NCI-H146 treated with DMSO at 0.1 percent for 48 hours (cell line): ENCODE measurements around the gene HOTAIR.

ENCODE experiments used
- DNase-seq: peaks from one replicate; lab custom pipeline; 2025; ENCODE audit not compliant: unreplicated experiment; lab: John Stamatoyannopoulos, UW

The HOTAIR gene

GRCh38 chr12:54000116-54001114 is 25.7 kb upstream of the HOTAIR start, which contains the start of gene HOXC9:
Gene HOXC9, plus strand, starts transcription at chr12:54000161. Its CDS starts 28 bp downstream, at chr12:54000189.
- no peak for DNase-seq

DNA sequence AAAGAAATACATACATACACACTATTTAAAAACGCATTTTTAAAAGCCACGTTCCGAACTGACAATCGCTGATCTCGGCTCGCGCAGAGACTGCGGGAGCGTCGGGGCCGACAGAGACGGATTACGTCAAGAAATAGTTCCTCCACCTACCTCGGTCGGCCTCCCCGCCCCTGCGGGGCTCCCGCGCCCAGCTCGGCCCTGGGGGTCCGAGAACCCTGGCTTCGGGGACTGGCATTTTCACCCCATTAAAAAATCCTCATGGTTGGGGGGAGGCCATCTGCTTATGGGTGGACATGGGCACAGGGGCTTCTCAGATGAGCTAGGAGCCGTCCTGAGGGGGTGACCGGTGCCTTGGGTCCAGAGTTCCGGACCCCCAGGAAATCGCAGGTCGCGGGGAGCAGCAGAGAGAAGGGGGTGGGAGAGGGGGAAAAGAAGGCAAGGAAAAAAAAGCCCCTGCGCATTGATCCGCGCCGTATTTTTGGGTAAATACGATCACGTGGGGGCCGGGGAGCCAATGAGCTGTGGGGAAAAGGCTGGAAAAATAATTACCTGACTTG is 24.9 kb upstream of the HOTAIR start:
- DNase-seq = no peak

GRCh38 chr12:53998900-53999236 is 24.1 kb upstream of the HOTAIR start:
- DNase-seq = no peak

DNA sequence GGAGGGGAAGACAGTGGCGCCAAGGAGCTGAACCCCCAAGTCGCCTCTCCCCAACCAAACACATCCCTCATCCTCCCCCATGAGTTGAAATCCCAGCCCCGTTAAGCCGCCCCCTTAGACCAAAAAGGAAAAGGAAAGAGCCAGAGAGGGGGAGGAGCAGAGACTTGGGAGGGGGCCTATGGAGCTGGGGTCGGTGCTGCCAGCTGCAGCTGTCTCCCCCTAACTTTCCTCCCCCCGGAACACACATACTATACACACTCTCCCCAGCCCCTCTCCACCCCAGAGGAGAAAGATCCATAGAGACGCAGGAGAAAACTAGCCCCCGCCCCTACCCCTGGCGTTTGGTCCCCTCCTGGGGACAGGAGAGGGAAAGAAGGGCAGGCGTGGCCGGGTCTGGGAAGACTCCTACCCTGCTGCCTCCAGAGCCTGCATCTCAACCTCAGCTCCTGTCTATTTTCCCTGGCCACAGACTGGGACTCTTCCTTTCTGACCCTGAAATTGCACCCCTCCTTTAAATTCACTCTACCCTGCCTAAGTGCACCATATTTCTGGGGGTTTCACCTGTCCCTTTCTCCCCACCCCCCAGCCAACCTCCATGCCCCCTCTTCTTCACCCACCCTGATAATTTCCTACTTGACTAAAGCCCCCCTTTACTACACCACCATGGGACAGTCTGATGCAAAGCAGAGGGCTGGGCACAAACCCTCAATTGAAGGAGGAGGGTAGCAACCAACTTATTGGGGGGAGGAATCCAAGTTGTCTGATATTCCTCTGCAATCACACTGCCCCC is 23.6 kb upstream of the HOTAIR start:
- no peak for DNase-seq

- DNase-seq = no peak
Measured at GRCh38 chr12:53997204-53998109, 22.7 kb upstream of the HOTAIR start.

GRCh38 chr12:53996240-53997203 is 21.8 kb upstream of the HOTAIR start:
- DNase-seq = no peak

DNA sequence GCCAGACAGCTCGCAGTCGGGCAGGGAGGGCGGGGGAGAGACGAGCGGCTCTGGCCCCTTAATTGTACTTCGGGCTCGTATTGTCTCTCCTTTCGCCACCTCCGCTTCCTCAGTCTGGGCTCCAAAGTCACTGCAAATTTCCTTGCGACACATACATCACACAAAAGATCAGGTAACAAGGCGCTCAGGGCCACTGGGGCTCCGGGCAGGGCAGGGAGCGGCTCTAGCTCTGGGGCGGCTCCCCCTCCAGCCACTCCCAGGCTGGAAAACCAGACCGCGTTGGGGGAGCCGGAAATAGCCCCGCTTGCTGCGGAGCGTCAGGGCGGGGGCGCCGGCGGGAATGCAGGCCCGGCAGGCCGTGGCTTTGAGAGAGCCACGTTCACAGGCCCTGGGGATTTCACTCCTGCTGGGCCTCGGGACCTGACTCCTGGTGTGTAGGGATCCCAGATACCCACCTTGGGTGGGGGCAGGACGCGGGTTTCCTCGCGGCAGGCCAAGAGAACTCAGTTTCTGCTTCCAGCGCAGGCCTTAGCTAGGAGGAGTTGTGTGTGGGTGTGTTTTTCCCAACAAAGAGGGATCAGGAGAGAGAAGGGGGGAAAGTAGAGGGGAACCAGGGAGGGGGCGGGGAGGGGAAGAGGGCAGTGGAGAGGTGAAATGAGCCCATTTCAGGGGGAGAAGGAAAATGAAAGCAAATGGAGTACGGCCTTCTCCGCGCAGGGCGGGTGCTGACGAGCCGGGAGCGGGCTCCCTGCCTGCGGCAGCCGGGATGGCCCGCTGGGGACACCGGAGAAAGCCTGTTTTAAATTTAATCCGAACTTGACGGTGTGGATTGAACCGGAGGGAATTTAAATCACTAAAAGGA is 20.9 kb upstream of the HOTAIR start:
- peak; percentile 3 for DNase-seq

GRCh38 chr12:53995002-53995377 is 20.2 kb upstream of the HOTAIR start:
- no peak for DNase-seq

- DNase-seq = no peak
Measured at GRCh38 chr12:53994264-53995001, 19.7 kb upstream of the HOTAIR start.

DNA sequence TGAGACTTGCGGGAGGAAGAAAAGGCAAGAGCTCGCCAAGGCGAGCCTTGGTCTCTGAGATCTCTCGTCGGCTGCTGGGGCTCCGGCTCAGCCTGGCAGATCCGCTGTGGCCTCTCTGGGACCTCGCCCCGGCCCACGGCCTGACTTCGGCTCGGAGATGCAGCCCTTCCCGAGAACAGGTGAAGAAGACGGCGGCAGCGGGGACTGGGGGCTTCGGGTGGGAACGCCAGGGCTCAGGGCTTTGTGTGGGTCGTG is 19.2 kb upstream of the HOTAIR start:
- DNase-seq = no peak

GRCh38 chr12:53993162-53994008 is 18.6 kb upstream of the HOTAIR start:
- no peak for DNase-seq

DNA sequence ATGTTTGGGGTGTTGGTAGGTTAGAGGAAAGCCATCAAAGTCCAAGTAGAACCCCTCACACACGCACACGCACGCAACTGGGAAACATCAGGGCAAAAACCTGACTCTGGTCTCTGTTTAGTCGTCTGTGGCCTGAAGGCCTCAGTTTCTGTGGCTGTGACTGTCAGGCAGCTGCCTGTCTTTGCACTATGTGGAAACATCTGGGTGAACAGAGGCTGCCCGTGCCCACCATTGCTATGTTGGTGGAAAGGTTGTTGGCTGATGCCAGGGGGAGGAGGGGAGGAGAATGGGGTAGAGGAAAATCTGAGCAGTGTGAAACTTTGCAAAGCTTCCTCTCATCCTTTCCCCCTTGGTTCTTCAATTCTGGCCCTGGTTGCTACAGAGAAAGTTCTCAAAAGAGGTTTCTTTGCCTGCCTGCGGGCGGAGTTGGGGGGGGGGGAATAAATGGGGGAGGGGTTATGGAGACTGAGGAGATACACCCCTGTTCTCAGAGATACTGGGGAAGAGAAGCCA is 17.7 kb upstream of the HOTAIR start:
- DNase-seq = no peak

DNA sequence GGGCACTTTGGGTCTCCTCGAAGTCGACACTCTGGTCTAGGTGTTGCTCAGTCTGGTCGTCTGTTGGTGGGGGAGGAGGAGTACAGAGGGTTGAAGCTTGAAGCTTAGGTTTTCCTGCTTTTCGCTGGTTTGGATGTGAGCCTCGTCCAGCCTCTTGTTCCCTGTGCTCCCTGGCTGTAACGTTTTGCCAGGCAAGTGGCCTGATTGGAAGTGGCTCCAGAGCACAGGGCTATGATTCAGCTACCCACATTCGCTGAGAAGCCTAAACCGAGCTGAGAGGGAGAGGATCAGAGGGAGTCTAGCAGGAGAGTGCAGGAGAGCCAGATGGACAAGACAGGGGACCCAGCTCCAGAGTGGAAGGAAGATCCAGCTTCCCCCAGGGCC is 16.3 kb upstream of the HOTAIR start:
- DNase-seq = no peak

GRCh38 chr12:53990311-53991076 is 15.7 kb upstream of the HOTAIR start:
- no peak for DNase-seq

GRCh38 chr12:53989227-53990113 is 14.7 kb upstream of the HOTAIR start:
- DNase-seq = no peak
